Measurements from ENCODE around the gene RBM20.

DNA sequence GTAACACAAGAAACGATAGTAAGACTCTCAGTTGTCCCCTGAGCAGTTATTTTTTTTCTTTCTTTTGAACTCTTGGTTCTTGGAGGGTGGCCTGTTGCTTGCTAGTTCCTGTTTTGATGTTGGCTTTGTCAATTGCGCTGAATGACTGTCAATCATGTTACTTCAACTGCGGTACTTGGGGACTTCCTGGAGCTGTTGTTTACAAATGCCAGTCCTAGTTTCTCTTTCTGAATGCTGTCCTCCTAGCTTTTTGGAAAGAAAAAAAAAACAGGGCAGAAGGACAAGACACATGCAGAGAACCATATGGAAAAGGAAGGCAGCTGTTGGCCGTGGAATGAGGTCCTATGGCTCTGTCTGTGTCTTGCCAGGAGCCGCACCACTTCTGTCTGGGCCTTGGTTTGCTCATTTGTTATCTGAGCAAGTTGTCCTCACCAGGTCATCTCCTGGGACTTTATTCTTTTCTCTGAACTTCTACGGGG lies 220.6 kb downstream of the RBM20 start:
- TF ChIP-seq, protein P1, sequence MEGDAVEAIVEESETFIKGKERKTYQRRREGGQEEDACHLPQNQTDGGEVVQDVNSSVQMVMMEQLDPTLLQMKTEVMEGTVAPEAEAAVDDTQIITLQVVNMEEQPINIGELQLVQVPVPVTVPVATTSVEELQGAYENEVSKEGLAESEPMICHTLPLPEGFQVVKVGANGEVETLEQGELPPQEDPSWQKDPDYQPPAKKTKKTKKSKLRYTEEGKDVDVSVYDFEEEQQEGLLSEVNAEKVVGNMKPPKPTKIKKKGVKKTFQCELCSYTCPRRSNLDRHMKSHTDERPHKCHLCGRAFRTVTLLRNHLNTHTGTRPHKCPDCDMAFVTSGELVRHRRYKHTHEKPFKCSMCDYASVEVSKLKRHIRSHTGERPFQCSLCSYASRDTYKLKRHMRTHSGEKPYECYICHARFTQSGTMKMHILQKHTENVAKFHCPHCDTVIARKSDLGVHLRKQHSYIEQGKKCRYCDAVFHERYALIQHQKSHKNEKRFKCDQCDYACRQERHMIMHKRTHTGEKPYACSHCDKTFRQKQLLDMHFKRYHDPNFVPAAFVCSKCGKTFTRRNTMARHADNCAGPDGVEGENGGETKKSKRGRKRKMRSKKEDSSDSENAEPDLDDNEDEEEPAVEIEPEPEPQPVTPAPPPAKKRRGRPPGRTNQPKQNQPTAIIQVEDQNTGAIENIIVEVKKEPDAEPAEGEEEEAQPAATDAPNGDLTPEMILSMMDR (IDR thresholded peaks at IDR 0.05) = no peak
- TF ChIP-seq POLR2A (IDR thresholded peaks at IDR 0.05) = peak in 1 of 2 donors; percentile 16

Data from thyroid gland (tissue), 4 donors.